CD4-positive, CD25-positive, alpha-beta regulatory T cell (primary cell): ENCODE data around the gene KDM3B. TPM values are rescaled to one million over a fixed set of nuclear protein-coding genes. Genes with fewer than 3 reads are reported as not detected.
"Not testable (repeated sequence)": the region's sequence is repeated elsewhere in the genome, so short reads cannot be mapped to it uniquely, and the experiment has no call there.

Experiments used
- ATAC-seq, 2 donors: fragments of 150-1000 bp; cut with Tn5 transposase; one replicate each; pipeline ENCODE4 v1.10.0; 2021; ENCODE audit warnings: low read depth in 2 of 2, moderate number of reproducible peaks in 2 of 2, moderate library complexity in 1 of 2
- DNase-seq, 3 donors: peaks; one replicate each; pipeline versions ENCODE4 v3.0.0 to v3.0.0-alpha.2; 2012 to 2022; ENCODE audit warnings: mixed read lengths in 1 of 3
- H3K27ac ChIP-seq: one replicate; pipeline ENCODE4 v1.7.0; 2013; ENCODE audit warnings: mild to moderate bottlenecking, low read length; ENCODE audit not compliant: insufficient read depth, poor library complexity, severe bottlenecking
- H3K27me3 ChIP-seq: one replicate; pipeline ENCODE4 v1.7.0; 2013; ENCODE audit warnings: low read length; ENCODE audit not compliant: control insufficient read depth, insufficient read depth
- H3K36me3 ChIP-seq: one replicate; pipeline ENCODE4 v1.7.0; 2013; ENCODE audit warnings: mild to moderate bottlenecking, low read length, moderate library complexity; ENCODE audit not compliant: control insufficient read depth, insufficient read depth
- H3K4me1 ChIP-seq: 2 replicates; pipeline ENCODE4 v1.7.0; 2013; ENCODE audit warnings: mild to moderate bottlenecking, low read length; ENCODE audit not compliant: insufficient read depth, control insufficient read depth, poor library complexity, severe bottlenecking
- H3K4me3 ChIP-seq: one replicate; pipeline ENCODE4 v1.7.0; 2013; ENCODE audit warnings: low read depth, mild to moderate bottlenecking, low read length, moderate library complexity
- H3K9me3 ChIP-seq, 2 experiments: 1 replicate in 1 of 2; 2 replicates in 1 of 2; pipeline ENCODE4 v1.7.0; 2013; ENCODE audit warnings: low read length in 2 of 2, mild to moderate bottlenecking in 1 of 2, moderate library complexity in 1 of 2; ENCODE audit not compliant: control insufficient read depth in 2 of 2
- H3K27ac Mint-ChIP-seq, 3 donors: one replicate each; pipeline ENCODE4 v1.8.0; 2020 to 2022; ENCODE audit warnings: mild to moderate bottlenecking in 3 of 3, mixed read lengths in 3 of 3, moderate library complexity in 2 of 3
- H3K27me3 Mint-ChIP-seq: one replicate; pipeline ENCODE4 v1.8.0; 2022; ENCODE audit warnings: mild to moderate bottlenecking, mixed read lengths
- H3K36me3 Mint-ChIP-seq: one replicate; pipeline ENCODE4 v1.8.0; 2020; ENCODE audit warnings: mixed read lengths
- H3K4me1 Mint-ChIP-seq, 4 donors: one replicate each; pipeline ENCODE4 v1.8.0; 2020 to 2022; ENCODE audit warnings: mixed read lengths in 4 of 4, mild to moderate bottlenecking in 1 of 4
- H3K4me3 Mint-ChIP-seq, 4 donors: one replicate each; pipeline ENCODE4 v1.8.0; 2020 to 2022; ENCODE audit warnings: mild to moderate bottlenecking in 4 of 4, mixed read lengths in 4 of 4, moderate library complexity in 3 of 4
- H3K9me3 Mint-ChIP-seq, 7 donors: one replicate each; pipeline ENCODE4 v1.8.0; 2020 to 2022; ENCODE audit warnings: mixed read lengths in 7 of 7, mild to moderate bottlenecking in 3 of 7, moderate library complexity in 2 of 7
- polyA plus RNA-seq, 4 donors: library from polyadenylated mRNA; unstranded; fragments of 300-500 nt; fragmentation: Illumina TruSeq; gene quantifications; one replicate each; pipeline ENCODE4 v1.2.3, GENCODE V29; 2021
- total RNA-seq: library from RNA; stranded (reverse); gene quantifications from one replicate; pipeline ENCODE4 v1.2.3, GENCODE V29; 2022

The KDM3B gene
- total and polyA plus RNA-seq, 5 donors from 2014 or later, result 12.8 to 77.1 (median 13.8) TPM

DNA sequence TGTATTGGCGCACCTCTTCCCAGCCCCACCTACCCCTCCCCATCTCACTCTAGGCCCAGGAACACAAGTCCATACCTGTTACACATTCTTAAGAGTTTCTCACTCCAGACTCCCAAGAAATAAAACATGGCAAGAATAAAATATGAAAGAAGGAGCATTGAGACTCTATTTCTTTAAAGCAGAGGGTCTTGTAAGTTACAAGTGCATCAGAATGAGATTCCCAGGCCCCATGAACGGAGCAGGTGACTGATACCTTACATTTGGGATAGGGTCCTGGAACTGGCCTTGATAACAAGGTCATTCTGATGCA, 118.5 kb downstream of the KDM3B start:
- no peak overlapping the region for H3K27ac ChIP-seq
- Mint-ChIP-seq H3K27me3 (peaks cover 6% of the 10 kb centered on the region), H3K4me1 (peaks cover 4 to 27% (median 22%) of the 10 kb centered on the region in 4 donors), H3K4me3 (peak overlapping the region in 1 of 4 donors; percentile 34), H3K36me3 (peaks cover 13% of the 10 kb centered on the region), H3K27ac (no peak overlapping the region), H3K9me3 (peaks cover 0 to 2% (median 0%) of the 10 kb centered on the region in 7 donors)
- H3K4me3 ChIP-seq, result no peak overlapping the region
- H3K4me1 ChIP-seq, result peaks cover 23% of the 10 kb centered on the region
- ATAC-seq, result no peak
- no peaks in the 10 kb centered on the region for H3K9me3 ChIP-seq
- no peak for DNase-seq
- H3K27me3 ChIP-seq, result no peaks in the 10 kb centered on the region
- peaks cover 7% of the 10 kb centered on the region for H3K36me3 ChIP-seq

GRCh38 chr5:138472353-138472752, 119.9 kb downstream of the KDM3B start:
- H3K36me3 Mint-ChIP-seq, result peaks cover 10% of the 10 kb centered on the region
- peaks cover 4 to 17% (median 14%) of the 10 kb centered on the region in 4 donors for H3K4me1 Mint-ChIP-seq
- H3K4me3 ChIP-seq, result no peak overlapping the region
- peaks cover 0 to 1% (median 0%) of the 10 kb centered on the region in 7 donors for H3K9me3 Mint-ChIP-seq
- no peaks in the 10 kb centered on the region for H3K27me3 ChIP-seq
- ATAC-seq (no peak), DNase-seq (no peak)
- H3K27ac Mint-ChIP-seq, result peak overlapping the region in 1 of 3 donors; percentile 44
- no peaks in the 10 kb centered on the region for H3K9me3 ChIP-seq
- H3K4me1 ChIP-seq, result peaks cover 10% of the 10 kb centered on the region
- H3K27me3 Mint-ChIP-seq, result peaks cover 10% of the 10 kb centered on the region
- H3K27ac ChIP-seq, result no peak overlapping the region
- peaks cover 4% of the 10 kb centered on the region for H3K36me3 ChIP-seq
- H3K4me3 Mint-ChIP-seq, result no peak overlapping the region

DNA sequence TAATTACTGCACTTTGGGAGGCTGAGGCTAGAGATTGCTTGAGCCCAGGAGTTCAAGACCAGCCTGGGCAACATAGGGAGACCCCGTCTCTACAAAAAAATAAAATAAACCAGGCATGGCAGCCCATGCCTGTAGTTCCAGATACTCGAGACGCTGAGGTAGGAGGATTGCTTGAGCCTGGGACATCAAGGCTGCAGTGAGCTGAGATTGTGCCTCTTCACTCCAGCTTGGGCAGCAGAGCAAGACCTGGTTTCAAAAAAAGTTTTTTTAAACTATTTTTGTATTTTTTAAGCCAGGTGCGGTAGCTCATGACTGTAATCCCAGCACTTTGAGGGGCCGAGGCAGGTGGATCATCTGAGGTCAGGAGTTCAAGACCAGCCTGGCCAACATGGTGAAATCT, 120.7 kb downstream of the KDM3B start:
- not testable (repeated sequence) for H3K27me3 ChIP-seq, H3K4me3 Mint-ChIP-seq, H3K27ac Mint-ChIP-seq, ATAC-seq, H3K4me1 Mint-ChIP-seq, H3K27ac ChIP-seq, H3K4me1 ChIP-seq, H3K36me3 Mint-ChIP-seq, DNase-seq, H3K9me3 ChIP-seq, H3K4me3 ChIP-seq, H3K36me3 ChIP-seq, H3K9me3 Mint-ChIP-seq
- H3K27me3 Mint-ChIP-seq, result peaks cover 12% of the 10 kb centered on the region

- Mint-ChIP-seq H3K4me1 (no peaks in the 10 kb centered on the region), H3K27ac (no peak overlapping the region), H3K9me3 (no peaks in the 10 kb centered on the region), H3K27me3 (peaks cover 21% of the 10 kb centered on the region), H3K36me3 (no peaks in the 10 kb centered on the region), H3K4me3 (peak overlapping the region in 1 of 4 donors; percentile 14)
- no peaks in the 10 kb centered on the region for H3K27me3 ChIP-seq
- H3K9me3 ChIP-seq, result no peaks in the 10 kb centered on the region
- no peak overlapping the region for H3K27ac ChIP-seq
- DNase-seq (no peak), ATAC-seq (no peak)
- H3K4me1 ChIP-seq, result no peaks in the 10 kb centered on the region
- H3K36me3 ChIP-seq, result no peaks in the 10 kb centered on the region
- no peak overlapping the region for H3K4me3 ChIP-seq
Measured at GRCh38 chr5:138476918-138477317, 124.4 kb downstream of the KDM3B start.

GRCh38 chr5:138482638-138483037, 130.2 kb downstream of the KDM3B start:
- H3K4me3 ChIP-seq, result no peak overlapping the region
- Mint-ChIP-seq H3K36me3 (no peaks in the 10 kb centered on the region), H3K4me1 (no peaks in the 10 kb centered on the region), H3K27ac (peak overlapping the region in 1 of 3 donors; percentile 50), H3K27me3 (peaks cover 28% of the 10 kb centered on the region), H3K4me3 (no peak overlapping the region), H3K9me3 (no peaks in the 10 kb centered on the region)
- H3K4me1 ChIP-seq, result no peaks in the 10 kb centered on the region
- no peak for ATAC-seq
- no peak for DNase-seq
- H3K27me3 ChIP-seq, result no peaks in the 10 kb centered on the region
- H3K9me3 ChIP-seq, result no peaks in the 10 kb centered on the region
- no peaks in the 10 kb centered on the region for H3K36me3 ChIP-seq
- H3K27ac ChIP-seq, result no peak overlapping the region

Other genes with a start within 250 kb of the KDM3B start
- gene NME5, start 213.3 kb upstream of the KDM3B start, total RNA-seq, result not detected
- gene NME5, start 213.3 kb upstream of the KDM3B start, polyA plus RNA-seq, result not detected
- 20.9 TPM for gene BRD8, start 174.1 kb upstream of the KDM3B start, total RNA-seq
- 10 to 100 TPM; 19.5 to 32.9 (median 21.4) TPM for gene BRD8, start 174.1 kb upstream of the KDM3B start, polyA plus RNA-seq
- gene KIF20A, start 173.6 kb upstream of the KDM3B start, total RNA-seq, result 0.91 TPM
- 1 to 10 TPM in 1 of 4 donors, under 1 TPM in 3; 0.29 to 1.1 (median 0.45) TPM for gene KIF20A, start 173.6 kb upstream of the KDM3B start, polyA plus RNA-seq
- 19.4 TPM for gene CDC23, start 139.4 kb upstream of the KDM3B start, total RNA-seq
- 10 to 100 TPM; 14.7 to 28.5 (median 24.4) TPM for gene CDC23, start 139.4 kb upstream of the KDM3B start, polyA plus RNA-seq
- not detected for gene GFRA3, start 78.1 kb upstream of the KDM3B start, total RNA-seq
- not detected for gene GFRA3, start 78.1 kb upstream of the KDM3B start, polyA plus RNA-seq
- 0.37 TPM for gene CDC25C, start 20.9 kb upstream of the KDM3B start, total RNA-seq
- gene CDC25C, start 20.9 kb upstream of the KDM3B start, polyA plus RNA-seq, result under 1 TPM in 3 of 4 donors, not detected in 1; 0.22 to 0.64 (median 0.27) TPM
- gene FAM53C, start 14.4 kb upstream of the KDM3B start, total RNA-seq, result 57.0 TPM
- 10 to 100 TPM; 20.4 to 28.9 (median 24.6) TPM for gene FAM53C, start 14.4 kb upstream of the KDM3B start, polyA plus RNA-seq
- gene REEP2, start 86.4 kb downstream of the KDM3B start, total RNA-seq, result not detected
- under 1 TPM in 2 of 4 donors, not detected in 2; 0.21 to 0.52 TPM for gene REEP2, start 86.4 kb downstream of the KDM3B start, polyA plus RNA-seq
- gene EGR1, start 112.8 kb downstream of the KDM3B start, total RNA-seq, result 19.0 TPM
- 1 to 10 TPM in 2 of 4 donors, under 1 TPM in 2; 0.38 to 1.1 (median 0.84) TPM for gene EGR1, start 112.8 kb downstream of the KDM3B start, polyA plus RNA-seq
- gene ETF1, start 190.6 kb downstream of the KDM3B start, total RNA-seq, result 170 TPM
- gene ETF1, start 190.6 kb downstream of the KDM3B start, polyA plus RNA-seq, result 10 to 100 TPM; 25.9 to 44.3 (median 32.5) TPM
- 276 TPM for gene HSPA9, start 222.7 kb downstream of the KDM3B start, total RNA-seq
- gene HSPA9, start 222.7 kb downstream of the KDM3B start, polyA plus RNA-seq, result 100 to 1,000 TPM; 113 to 129 (median 121) TPM